IMR-90 (cell line): ENCODE data around the gene ENPEP. TPM values are rescaled to one million over a fixed set of nuclear protein-coding genes. Genes with fewer than 3 reads are reported as not detected.

Source experiments
- ATAC-seq: fragments of 200-7000 bp; cut with Tn5 transposase; 2 replicates; pipeline ENCODE4 v1.9.1; 2020; ENCODE audit warnings: low read depth, mild to moderate bottlenecking, moderate library complexity
- BruUV-seq: library from RNA; stranded (reverse); fragments of 400-500 nt; replicated peaks from 2 replicates; lab custom pipeline; 2021; lab: Mats Ljungman, UMichigan
- CTCF ChIA-PET: fragments of 300-600 bp; formaldehyde crosslinking; extraction: SDS; loops from one replicate; lab custom pipeline; 2021; ENCODE audit warnings: antibody characterized with exemption; lab: Yijun Ruan, JAX
- POLR2A ChIA-PET: fragments of 300-600 bp; sonication (Branson Sonifier 250); formaldehyde crosslinking; loops from one replicate; lab custom pipeline; 2022; ENCODE audit warnings: antibody characterized with exemption; ENCODE audit not compliant: unreplicated experiment; lab: Charles Lee
- DNase-seq: peaks from one replicate; pipeline ENCODE4 v3.0.0; 2013
- H2AFZ ChIP-seq: replicated peaks from 2 replicates; pipeline ENCODE3; 2013; ENCODE audit warnings: low read length, mild to moderate bottlenecking; ENCODE audit not compliant: poor library complexity
- H2AK5ac ChIP-seq: 2 replicates; pipeline ENCODE4 v1.6.1; 2013; ENCODE audit warnings: low read depth, low read length, inconsistent platforms
- H2AK9ac ChIP-seq: replicated peaks from 2 replicates; pipeline ENCODE3; 2013; ENCODE audit warnings: mild to moderate bottlenecking, low read depth, low read length, moderate library complexity; ENCODE audit not compliant: poor library complexity
- H2BK120ac ChIP-seq: 2 replicates; pipeline ENCODE4 v1.6.1; 2013; ENCODE audit warnings: low read depth, low read length, inconsistent platforms
- H2BK15ac ChIP-seq: 3 replicates; pipeline ENCODE4 v1.6.1; 2013; ENCODE audit warnings: low read depth, low read length, inconsistent platforms
- H2BK20ac ChIP-seq: 2 replicates; pipeline ENCODE4 v1.6.1; 2013; ENCODE audit warnings: low read depth, mild to moderate bottlenecking, inconsistent platforms, low read length, moderate library complexity
- H2BK5ac ChIP-seq: 2 replicates; pipeline ENCODE4 v1.6.1; 2013; ENCODE audit warnings: mild to moderate bottlenecking, low read depth, low read length, inconsistent platforms; ENCODE audit not compliant: poor library complexity, severe bottlenecking
- H3K14ac ChIP-seq: replicated peaks from 2 replicates; pipeline ENCODE4 v1.6.1; 2013; ENCODE audit warnings: low read depth, low read length, inconsistent platforms
- H3K18ac ChIP-seq: 2 replicates; pipeline ENCODE4 v1.6.1; 2013; ENCODE audit warnings: low read depth, low read length, control low read depth
- H3K23ac ChIP-seq: 2 replicates; pipeline ENCODE4 v1.6.1; 2013; ENCODE audit warnings: low read depth, low read length, inconsistent platforms
- H3K27ac ChIP-seq: 2 replicates; pipeline ENCODE4 v1.5.1; 2013; ENCODE audit warnings: mild to moderate bottlenecking, control low read depth, low read length; ENCODE audit not compliant: insufficient read depth
- H3K27me3 ChIP-seq: 2 replicates; pipeline ENCODE4 v1.6.1; 2013; ENCODE audit warnings: low read length; ENCODE audit not compliant: control insufficient read depth, insufficient read depth
- H3K36me3 ChIP-seq: 2 replicates; pipeline ENCODE4 v1.6.1; 2013; ENCODE audit warnings: low read length, mixed read lengths; ENCODE audit not compliant: control insufficient read depth, insufficient read depth
- H3K4ac ChIP-seq: 2 replicates; pipeline ENCODE4 v1.6.1; 2013; ENCODE audit warnings: low read depth, low read length, inconsistent platforms
- H3K4me1 ChIP-seq: 2 replicates; pipeline ENCODE4 v1.6.1; 2013; ENCODE audit warnings: low read length, mixed read lengths; ENCODE audit not compliant: control insufficient read depth, insufficient read depth
- H3K4me2 ChIP-seq: 2 replicates; pipeline ENCODE4 v1.6.1; 2013; ENCODE audit warnings: low read depth, mild to moderate bottlenecking, control low read depth, low read length, moderate library complexity
- H3K4me3 ChIP-seq: 2 replicates; pipeline ENCODE4 v1.5.1; 2013; ENCODE audit warnings: low read depth, mild to moderate bottlenecking, control low read depth, low read length, moderate library complexity; ENCODE audit not compliant: insufficient read depth
- H3K56ac ChIP-seq: 2 replicates; pipeline ENCODE4 v1.6.1; 2013; ENCODE audit warnings: low read length, inconsistent platforms; ENCODE audit not compliant: insufficient read depth; ENCODE audit errors: extremely low read depth
- H3K79me1 ChIP-seq, 2 experiments: 2 replicates each; pipeline ENCODE4 v1.6.1; 2013; ENCODE audit warnings: low read length in 2 of 2, inconsistent platforms in 1 of 2, low read depth in 1 of 2
- H3K9ac ChIP-seq: 2 replicates; pipeline ENCODE4 v1.6.1; 2013; ENCODE audit warnings: low read depth, low read length, control low read depth
- H3K9me1 ChIP-seq: 2 replicates; pipeline ENCODE4 v1.6.1; 2013; ENCODE audit warnings: low read length, inconsistent platforms; ENCODE audit not compliant: insufficient read depth
- H3K9me3 ChIP-seq: 2 replicates; pipeline ENCODE4 v1.6.1; 2013; ENCODE audit warnings: low read length; ENCODE audit not compliant: control insufficient read depth, insufficient read depth
- H4K20me1 ChIP-seq: 2 replicates; pipeline ENCODE4 v1.6.1; 2013; ENCODE audit warnings: low read length, inconsistent platforms; ENCODE audit not compliant: insufficient read depth
- H4K5ac ChIP-seq: 2 replicates; pipeline ENCODE4 v1.6.1; 2013; ENCODE audit warnings: mild to moderate bottlenecking, low read depth, low read length, control low read depth
- H4K8ac ChIP-seq, 2 experiments: 2 replicates each; pipeline ENCODE4 v1.6.1; 2013; ENCODE audit warnings: low read depth in 2 of 2, low read length in 2 of 2, control low read depth in 1 of 2, inconsistent platforms in 1 of 2
- H4K91ac ChIP-seq: 2 replicates; pipeline ENCODE4 v1.6.1; 2013; ENCODE audit warnings: low read depth, low read length, inconsistent platforms; ENCODE audit not compliant: insufficient read depth
- CEBPB ChIP-seq: IDR thresholded peaks from 2 replicates; pipeline ENCODE4 v1.6.1; 2012; ENCODE audit warnings: low read depth, low read length, improper control_type of control experiment
- CHD1 ChIP-seq: IDR thresholded peaks from 2 replicates; pipeline ENCODE4 v1.6.1; 2012; ENCODE audit warnings: low read depth, low read length, improper control_type of control experiment
- FOS ChIP-seq: fragments of 150-350 bp; IDR thresholded peaks from 2 replicates; pipeline ENCODE4 v1.6.1; 2016; ENCODE audit warnings: low read depth, low read length
- MAZ ChIP-seq: IDR thresholded peaks from 2 replicates; pipeline ENCODE4 v1.6.1; 2012; ENCODE audit warnings: low read depth, mild to moderate bottlenecking, low read length, improper control_type of control experiment, moderate library complexity, borderline replicate concordance
- NFE2L2 ChIP-seq: fragments of 150-350 bp; IDR thresholded peaks from 2 replicates; pipeline ENCODE4 v1.6.1; 2016; ENCODE audit warnings: low read depth, mild to moderate bottlenecking, low read length
- POLR2A ChIP-seq: IDR thresholded peaks from 2 replicates; pipeline ENCODE4 v1.6.1; 2012; ENCODE audit warnings: mild to moderate bottlenecking, low read depth, low read length
- RAD21 ChIP-seq: IDR thresholded peaks from 2 replicates; pipeline ENCODE4 v1.6.1; 2012; ENCODE audit warnings: low read length, improper control_type of control experiment
- RCOR1 ChIP-seq: IDR thresholded peaks from 2 replicates; pipeline ENCODE4 v1.6.1; 2012; ENCODE audit warnings: mild to moderate bottlenecking, low read length, improper control_type of control experiment; ENCODE audit not compliant: insufficient replicate concordance
- RFX5 ChIP-seq: IDR thresholded peaks from 2 replicates; pipeline ENCODE4 v1.8.0; 2012; ENCODE audit warnings: low read depth, mild to moderate bottlenecking, low read length, moderate library complexity
- SMC3 ChIP-seq: fragments of 150-350 bp; IDR thresholded peaks from 2 replicates; pipeline ENCODE4 v1.6.1; 2016; ENCODE audit warnings: low read depth, mild to moderate bottlenecking, antibody characterized with exemption, low read length, moderate library complexity
- WGBS, 2 experiments: methylation state at CpG; one replicate each; pipeline versions ENCODE4 v1.1.5 to v1.1.7; 2013; ENCODE audit warnings: missing lambda C conversion rate in 2 of 2; ENCODE audit not compliant: insufficient read length in 1 of 2; ENCODE audit errors: extremely low coverage in 2 of 2; 5-methylcytosine and 5-hydroxymethylcytosine counted together
- dilution Hi-C: fragments of 300-500 bp; cut with HindIII; formaldehyde crosslinking; loops from one replicate; pipeline ENCODE4 v1.14.3; 2018; ENCODE audit warnings: low sequenced_read_pairs; ENCODE audit not compliant: unreplicated experiment
- in situ Hi-C: fragments of 300-500 bp; cut with MboI; formaldehyde crosslinking; loops from 3 replicates; pipeline ENCODE4 v1.14.3; 2019; ENCODE audit warnings: low sequenced_read_pairs, inconsistent platforms, mixed read lengths
- intact Hi-C: fragments of 100-400 bp; cut with micrococcal nuclease; formaldehyde crosslinking; loops from 2 replicates; pipeline ENCODE4 v1.10.0; 2022
- polyA plus RNA-seq, 3 experiments: library from polyadenylated mRNA; depleted of rRNA; stranded (reverse); fragments of >200 nt; gene quantifications; 2 replicates each; pipeline ENCODE4 v1.2.3, GENCODE V29; 2012; ENCODE audit warnings: low replicate concordance in 1 of 3
- total RNA-seq: library from RNA; depleted of rRNA; stranded (reverse); fragments of >200 nt; gene quantifications from 2 replicates; pipeline ENCODE4 v1.2.3, GENCODE V29; 2012
- TF ChIP-seq, protein P1 (sequence below): fragments of 150-350 bp; IDR thresholded peaks from 2 replicates; pipeline ENCODE4 v1.6.1; 2017; ENCODE audit warnings: mild to moderate bottlenecking, antibody characterized with exemption, low read length, low read depth
- TF ChIP-seq, protein P2 (sequence below): conservative IDR thresholded peaks from 2 replicates; pipeline ENCODE4 v1.5.1; 2012; ENCODE audit warnings: mild to moderate bottlenecking, low read depth, low read length, improper control_type of control experiment
- TF ChIP-seq, protein P3 (sequence below): fragments of 150-350 bp; IDR thresholded peaks from 2 replicates; pipeline ENCODE4 v1.6.1; 2016; ENCODE audit warnings: low read depth, mild to moderate bottlenecking, low read length, moderate library complexity, borderline replicate concordance

The ENPEP gene
- total and polyA plus RNA-seq, 2 of the 4 experiments (the other 2 are of a cell fraction), result 0.12 to 0.18 TPM

DNA sequence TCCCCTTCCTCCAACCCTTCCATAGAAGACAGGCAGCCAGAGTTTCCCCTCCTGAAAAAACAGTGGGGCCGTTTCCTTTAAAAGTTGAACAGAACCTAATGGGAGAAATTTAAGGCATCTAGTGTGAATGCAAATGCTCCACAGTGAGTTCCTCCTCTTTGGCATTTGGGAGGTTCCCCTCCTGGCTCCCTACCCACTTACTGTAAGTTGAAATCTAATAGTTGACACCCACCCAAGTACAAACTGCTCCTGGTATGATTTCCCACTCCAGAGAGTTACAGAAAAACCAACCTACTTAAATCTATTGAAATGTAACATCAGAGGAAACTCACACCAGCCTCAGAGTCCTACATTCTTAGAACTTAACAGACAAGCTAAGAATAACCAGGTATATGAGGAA is 17.6 kb downstream of the ENPEP start:
- CTCF ChIA-PET, result interaction anchor here (0.8 kb wide), 1 partner anchor 9 kb away, joined by 3 read pairs; no protein-coding TSS in a partner anchor
- no peaks in the 10 kb centered on the region for H3K9me1 ChIP-seq

More for the DNA sequence above, 17.6 kb downstream of the ENPEP start:
- intact Hi-C loops, result no loop called here
- H3K79me1 ChIP-seq, result no peaks in the 10 kb centered on the region
- no peak overlapping the region for H2BK15ac ChIP-seq
- no CpG with 5 or more reads among the region's 1 CpG for WGBS, 2 experiments
- H3K27me3 ChIP-seq, result no peaks in the 10 kb centered on the region
- no peak for ATAC-seq
- H3K14ac ChIP-seq, result no peak overlapping the region
- H3K23ac ChIP-seq, result no peak overlapping the region
- no peak overlapping the region for H2BK20ac ChIP-seq
- no peaks in the 10 kb centered on the region for H3K36me3 ChIP-seq
- dilution Hi-C loops, result no loop called here
- H2AK5ac ChIP-seq, result no peak overlapping the region
- H2AFZ ChIP-seq, result no peak overlapping the region
- no peak overlapping the region for H4K91ac ChIP-seq
- H3K9ac ChIP-seq, result no peak overlapping the region
- TF ChIP-seq RCOR1 (no peak), CHD1 (no peak), CEBPB (no peak), RFX5 (no peak), FOS (no peak), RAD21 (no peak), POLR2A (no peak), NFE2L2 (no peak), SMC3 (no peak), MAZ (no peak)
- TF ChIP-seq, protein P1, sequence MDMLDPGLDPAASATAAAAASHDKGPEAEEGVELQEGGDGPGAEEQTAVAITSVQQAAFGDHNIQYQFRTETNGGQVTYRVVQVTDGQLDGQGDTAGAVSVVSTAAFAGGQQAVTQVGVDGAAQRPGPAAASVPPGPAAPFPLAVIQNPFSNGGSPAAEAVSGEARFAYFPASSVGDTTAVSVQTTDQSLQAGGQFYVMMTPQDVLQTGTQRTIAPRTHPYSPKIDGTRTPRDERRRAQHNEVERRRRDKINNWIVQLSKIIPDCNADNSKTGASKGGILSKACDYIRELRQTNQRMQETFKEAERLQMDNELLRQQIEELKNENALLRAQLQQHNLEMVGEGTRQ, result no peak
- TF ChIP-seq, protein P2, sequence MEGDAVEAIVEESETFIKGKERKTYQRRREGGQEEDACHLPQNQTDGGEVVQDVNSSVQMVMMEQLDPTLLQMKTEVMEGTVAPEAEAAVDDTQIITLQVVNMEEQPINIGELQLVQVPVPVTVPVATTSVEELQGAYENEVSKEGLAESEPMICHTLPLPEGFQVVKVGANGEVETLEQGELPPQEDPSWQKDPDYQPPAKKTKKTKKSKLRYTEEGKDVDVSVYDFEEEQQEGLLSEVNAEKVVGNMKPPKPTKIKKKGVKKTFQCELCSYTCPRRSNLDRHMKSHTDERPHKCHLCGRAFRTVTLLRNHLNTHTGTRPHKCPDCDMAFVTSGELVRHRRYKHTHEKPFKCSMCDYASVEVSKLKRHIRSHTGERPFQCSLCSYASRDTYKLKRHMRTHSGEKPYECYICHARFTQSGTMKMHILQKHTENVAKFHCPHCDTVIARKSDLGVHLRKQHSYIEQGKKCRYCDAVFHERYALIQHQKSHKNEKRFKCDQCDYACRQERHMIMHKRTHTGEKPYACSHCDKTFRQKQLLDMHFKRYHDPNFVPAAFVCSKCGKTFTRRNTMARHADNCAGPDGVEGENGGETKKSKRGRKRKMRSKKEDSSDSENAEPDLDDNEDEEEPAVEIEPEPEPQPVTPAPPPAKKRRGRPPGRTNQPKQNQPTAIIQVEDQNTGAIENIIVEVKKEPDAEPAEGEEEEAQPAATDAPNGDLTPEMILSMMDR, result no peak
- TF ChIP-seq, protein P3, sequence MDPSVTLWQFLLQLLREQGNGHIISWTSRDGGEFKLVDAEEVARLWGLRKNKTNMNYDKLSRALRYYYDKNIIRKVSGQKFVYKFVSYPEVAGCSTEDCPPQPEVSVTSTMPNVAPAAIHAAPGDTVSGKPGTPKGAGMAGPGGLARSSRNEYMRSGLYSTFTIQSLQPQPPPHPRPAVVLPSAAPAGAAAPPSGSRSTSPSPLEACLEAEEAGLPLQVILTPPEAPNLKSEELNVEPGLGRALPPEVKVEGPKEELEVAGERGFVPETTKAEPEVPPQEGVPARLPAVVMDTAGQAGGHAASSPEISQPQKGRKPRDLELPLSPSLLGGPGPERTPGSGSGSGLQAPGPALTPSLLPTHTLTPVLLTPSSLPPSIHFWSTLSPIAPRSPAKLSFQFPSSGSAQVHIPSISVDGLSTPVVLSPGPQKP, result no peak
- H4K8ac ChIP-seq, result no peak overlapping the region
- no peak overlapping the region for H3K27ac ChIP-seq
- H4K20me1 ChIP-seq, result no peaks in the 10 kb centered on the region
- in situ Hi-C loops, result no loop called here
- H3K18ac ChIP-seq, result no peak overlapping the region
- no peak overlapping the region for H3K4ac ChIP-seq
- no peaks in the 10 kb centered on the region for H3K9me3 ChIP-seq
- no peak for DNase-seq
- H2AK9ac ChIP-seq, result no peak overlapping the region
- no peak overlapping the region for H4K5ac ChIP-seq
- no peak overlapping the region for H2BK120ac ChIP-seq
- H2BK5ac ChIP-seq, result no peak overlapping the region
- H3K4me2 ChIP-seq, result no peak overlapping the region
- H3K56ac ChIP-seq, result no peak overlapping the region
- H3K4me1 ChIP-seq, result no peaks in the 10 kb centered on the region
- no TSS peak for BruUV-seq
- H3K4me3 ChIP-seq, result no peak overlapping the region
- POLR2A ChIA-PET, result no interaction called here
